ENCODE data around the gene ARHGDIA. TPM values are rescaled to one million over a fixed set of nuclear protein-coding genes. Genes with fewer than 3 reads are reported as not detected.
A peak's percentile ranks its signal among the peaks of the same experiment; 100 is the strongest.

ARHGDIA gene
- total RNA-seq, 4 donors from 2014 or later: 157 to 202 (median 180) TPM

DNA sequence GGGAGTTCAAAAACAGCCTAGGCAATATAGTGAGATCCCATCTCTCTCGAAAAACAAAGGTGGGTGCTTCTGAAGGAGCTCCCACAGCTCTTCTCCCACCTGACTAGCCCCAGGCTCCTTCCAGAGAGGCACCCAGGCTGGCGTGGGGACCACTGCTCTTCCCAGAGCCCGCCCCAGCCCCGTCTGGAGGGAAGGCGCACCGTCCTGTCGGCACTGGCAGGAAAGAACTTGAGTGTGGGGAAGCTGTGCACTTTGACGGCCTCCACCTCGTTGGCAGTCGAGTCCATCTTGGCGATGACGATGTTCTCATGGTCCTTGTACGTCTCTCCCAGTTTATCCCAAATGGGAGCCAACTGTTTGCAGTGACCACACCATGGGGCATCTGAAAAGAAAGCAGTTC, 25.8 kb downstream of the ARHGDIA start:
- no peak for DNase-seq (ENCODE audit: low spot score in 2 of 2)
- Histone ChIP-seq H3K36me3 (peaks cover 75% of the 10 kb centered on the region), H3K4me1 (peaks cover 27% of the 10 kb centered on the region), H3K9me3 (no peaks in the 10 kb centered on the region), H3K27me3 (no peaks in the 10 kb centered on the region), H3K4me3 (no peak overlapping the region), H3K27ac (no peak overlapping the region)
- TF ChIP-seq POLR2A (IDR thresholded peaks at IDR 0.05) (no peak), EP300 (IDR thresholded peaks at IDR 0.05) (no peak), POLR2AphosphoS5 (IDR thresholded peaks at IDR 0.05) (no peak)
- TF ChIP-seq, protein P1, sequence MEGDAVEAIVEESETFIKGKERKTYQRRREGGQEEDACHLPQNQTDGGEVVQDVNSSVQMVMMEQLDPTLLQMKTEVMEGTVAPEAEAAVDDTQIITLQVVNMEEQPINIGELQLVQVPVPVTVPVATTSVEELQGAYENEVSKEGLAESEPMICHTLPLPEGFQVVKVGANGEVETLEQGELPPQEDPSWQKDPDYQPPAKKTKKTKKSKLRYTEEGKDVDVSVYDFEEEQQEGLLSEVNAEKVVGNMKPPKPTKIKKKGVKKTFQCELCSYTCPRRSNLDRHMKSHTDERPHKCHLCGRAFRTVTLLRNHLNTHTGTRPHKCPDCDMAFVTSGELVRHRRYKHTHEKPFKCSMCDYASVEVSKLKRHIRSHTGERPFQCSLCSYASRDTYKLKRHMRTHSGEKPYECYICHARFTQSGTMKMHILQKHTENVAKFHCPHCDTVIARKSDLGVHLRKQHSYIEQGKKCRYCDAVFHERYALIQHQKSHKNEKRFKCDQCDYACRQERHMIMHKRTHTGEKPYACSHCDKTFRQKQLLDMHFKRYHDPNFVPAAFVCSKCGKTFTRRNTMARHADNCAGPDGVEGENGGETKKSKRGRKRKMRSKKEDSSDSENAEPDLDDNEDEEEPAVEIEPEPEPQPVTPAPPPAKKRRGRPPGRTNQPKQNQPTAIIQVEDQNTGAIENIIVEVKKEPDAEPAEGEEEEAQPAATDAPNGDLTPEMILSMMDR (IDR thresholded peaks at IDR 0.05): no peak
- WGBS: 94% methylated on average over 6 of the region's 13 CpGs

DNA sequence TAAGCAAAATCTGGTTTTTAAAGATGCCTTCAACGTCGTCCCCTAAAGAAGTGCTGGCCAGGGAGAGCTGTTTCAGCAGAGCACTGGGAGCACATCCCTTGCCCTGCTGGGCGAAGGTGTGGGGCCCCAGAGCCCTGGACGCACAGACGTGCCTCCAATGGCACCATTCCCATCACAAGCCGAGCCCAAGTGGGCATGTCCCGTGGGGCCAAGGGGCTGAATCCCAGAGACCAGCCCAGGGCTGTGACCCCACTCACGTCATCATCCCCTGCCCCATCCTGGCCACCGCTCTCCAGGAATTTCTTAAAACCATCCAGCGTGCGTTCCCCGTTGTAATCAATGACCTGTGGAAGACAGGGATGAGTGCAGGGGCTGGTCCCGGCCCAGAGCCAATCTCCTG, 26.2 kb downstream of the ARHGDIA start:
- H3K27ac ChIP-seq: no peak overlapping the region
- no peaks in the 10 kb centered on the region for H3K27me3 ChIP-seq
- 82% methylated on average over 9 of the region's 13 CpGs for WGBS
- DNase-seq (ENCODE audit: low spot score in 2 of 2): no peak
- H3K4me3 ChIP-seq: no peak overlapping the region
- no peak for TF ChIP-seq EP300 (IDR thresholded peaks at IDR 0.05)
- TF ChIP-seq POLR2A (IDR thresholded peaks at IDR 0.05): no peak
- no peak for TF ChIP-seq POLR2AphosphoS5 (IDR thresholded peaks at IDR 0.05)
- TF ChIP-seq, protein P1 (IDR thresholded peaks at IDR 0.05): no peak
- no peaks in the 10 kb centered on the region for H3K9me3 ChIP-seq
- peaks cover 32% of the 10 kb centered on the region for H3K4me1 ChIP-seq
- peaks cover 70% of the 10 kb centered on the region for H3K36me3 ChIP-seq

DNA sequence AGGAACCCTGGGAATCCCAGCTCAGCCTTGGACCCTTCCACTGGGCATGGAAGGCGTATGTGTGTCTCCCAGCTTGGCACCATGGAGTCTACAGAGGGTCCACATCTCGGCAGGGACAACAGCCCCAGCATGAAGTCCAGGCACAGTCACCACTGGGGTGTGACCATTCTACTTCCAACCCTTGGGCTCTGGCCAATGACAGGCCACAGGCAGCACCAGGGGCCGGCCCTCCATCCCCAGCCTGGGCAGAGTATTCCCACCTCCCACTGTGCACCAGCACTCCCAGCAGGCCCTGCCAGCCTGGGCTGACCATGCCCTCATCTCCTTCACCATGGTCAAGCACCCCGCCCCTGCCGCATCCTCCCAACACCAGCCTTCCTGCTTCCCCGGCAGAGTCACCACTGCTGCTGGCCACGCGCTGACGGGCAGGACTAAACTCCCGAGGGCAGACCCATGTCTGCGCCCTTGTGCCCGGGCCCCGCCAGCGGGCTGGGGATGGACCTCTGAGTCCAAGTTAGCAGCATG, 26.7 kb downstream of the ARHGDIA start:
- peaks cover 65% of the 10 kb centered on the region for H3K36me3 ChIP-seq
- DNase-seq (ENCODE audit: low spot score in 2 of 2): no peak
- 96% methylated on average over 8 of the region's 14 CpGs for WGBS
- peaks cover 35% of the 10 kb centered on the region for H3K4me1 ChIP-seq
- H3K27me3 ChIP-seq: no peaks in the 10 kb centered on the region
- no peak overlapping the region for H3K27ac ChIP-seq
- no peak for TF ChIP-seq EP300 (IDR thresholded peaks at IDR 0.05)
- TF ChIP-seq, protein P1 (IDR thresholded peaks at IDR 0.05): no peak
- no peak for TF ChIP-seq POLR2AphosphoS5 (IDR thresholded peaks at IDR 0.05)
- TF ChIP-seq POLR2A (IDR thresholded peaks at IDR 0.05): no peak
- H3K4me3 ChIP-seq: no peak overlapping the region
- no peaks in the 10 kb centered on the region for H3K9me3 ChIP-seq

- Histone ChIP-seq H3K36me3 (peaks cover 60% of the 10 kb centered on the region), H3K4me1 (peaks cover 41% of the 10 kb centered on the region), H3K27ac (no peak overlapping the region), H3K27me3 (no peaks in the 10 kb centered on the region), H3K9me3 (no peaks in the 10 kb centered on the region), H3K4me3 (no peak overlapping the region)
- no peak for DNase-seq (ENCODE audit: low spot score in 2 of 2)
- 93% methylated on average over 28 of the region's 30 CpGs for WGBS
- TF ChIP-seq EP300 (IDR thresholded peaks at IDR 0.05) (no peak), POLR2AphosphoS5 (IDR thresholded peaks at IDR 0.05) (no peak), POLR2A (IDR thresholded peaks at IDR 0.05) (no peak)
- TF ChIP-seq, protein P1 (IDR thresholded peaks at IDR 0.05): no peak
Observed at GRCh38 chr17:81843713-81844326, 27.3 kb downstream of the ARHGDIA start.

DNA sequence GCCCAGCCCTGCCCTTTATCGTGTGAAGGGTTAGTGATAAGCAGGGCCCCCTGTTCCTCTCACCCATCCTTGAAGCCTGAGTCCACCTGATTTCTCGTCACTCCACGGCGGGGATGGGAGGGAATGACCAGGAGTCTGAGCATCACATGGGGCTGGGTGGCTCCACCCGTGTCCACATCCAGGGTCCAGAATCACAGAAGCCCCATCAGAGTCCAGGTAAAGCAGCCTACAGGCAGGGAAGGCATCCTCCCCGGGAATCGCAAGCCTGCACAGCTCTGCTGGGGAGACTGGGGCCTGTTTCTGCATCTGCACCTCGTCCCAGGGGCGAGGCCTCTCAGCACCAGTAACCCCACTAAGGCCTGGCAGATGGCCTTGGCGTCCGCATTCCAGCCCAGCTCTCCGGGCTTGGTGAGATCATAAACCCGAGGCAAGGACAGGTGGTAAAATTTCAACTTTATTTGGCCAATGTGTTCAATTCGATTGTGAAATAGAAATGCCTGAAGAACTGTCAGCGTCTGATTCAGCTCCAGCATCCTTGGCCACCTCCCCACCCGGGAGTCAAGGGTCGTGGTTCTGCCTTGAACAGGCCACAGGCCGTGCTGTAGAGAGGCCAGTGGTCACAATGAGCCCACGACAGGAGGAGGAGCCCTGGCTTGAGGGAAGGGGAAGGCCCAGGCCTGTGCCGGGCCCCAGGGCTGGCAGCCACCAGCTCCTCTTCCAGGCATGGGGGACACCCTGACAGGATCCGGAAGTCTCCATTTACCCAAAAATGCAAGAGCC, 28.2 kb downstream of the ARHGDIA start:
- Histone ChIP-seq H3K9me3 (no peaks in the 10 kb centered on the region), H3K4me1 (peaks cover 44% of the 10 kb centered on the region), H3K27ac (peak overlapping the region; percentile 92), H3K4me3 (no peak overlapping the region), H3K27me3 (no peaks in the 10 kb centered on the region), H3K36me3 (peaks cover 52% of the 10 kb centered on the region)
- DNase-seq (ENCODE audit: low spot score in 2 of 2): no peak
- TF ChIP-seq EP300 (IDR thresholded peaks at IDR 0.05): no peak
- no peak for TF ChIP-seq POLR2AphosphoS5 (IDR thresholded peaks at IDR 0.05)
- TF ChIP-seq POLR2A (IDR thresholded peaks at IDR 0.05): no peak
- TF ChIP-seq, protein P1 (IDR thresholded peaks at IDR 0.05): no peak
- WGBS: 53% methylated on average over 21 of the region's 21 CpGs
